ENCODE measurements around the gene FZD8.

DNA sequence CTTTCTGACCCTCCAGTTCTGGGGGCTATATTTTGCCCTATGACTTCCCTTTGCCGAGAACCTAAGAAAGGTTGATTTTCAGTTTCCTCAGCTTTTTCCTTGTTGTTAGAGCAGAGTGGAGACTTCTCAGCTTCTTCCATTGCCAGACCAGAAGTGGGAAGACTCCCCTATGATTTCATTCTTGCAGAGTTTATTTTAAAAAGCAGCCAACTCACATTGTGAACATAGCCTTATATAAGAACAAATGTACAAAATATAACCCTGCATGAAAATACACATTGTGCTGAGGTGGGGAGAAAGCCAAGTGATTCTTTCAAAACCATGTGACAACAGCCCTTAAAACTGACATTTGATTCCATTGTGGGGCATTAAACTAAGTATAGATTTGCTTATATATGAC, 33.8 kb upstream of the FZD8 start:
- TF ChIP-seq CTCF (IDR thresholded peaks at IDR 0.05) (no peak), POLR2AphosphoS5 (IDR thresholded peaks at IDR 0.05) (no peak), EP300 (IDR thresholded peaks at IDR 0.05) (no peak), POLR2A (IDR thresholded peaks at IDR 0.05) (no peak)
